A673 (cell line): Measurements from ENCODE around the gene MYO1E.

Experiments used
- CTCF ChIP-seq: fragments of 300-800, 200-600 bp; sonication (generic); conservative IDR thresholded peaks from 2 replicates; pipeline ENCODE4 v1.5.1; 2017; ENCODE audit warnings: low read depth, mild to moderate bottlenecking, antibody characterized with exemption, low read length, moderate library complexity, mixed read lengths
- EZH2 ChIP-seq: fragments of 200-600 bp; sonication (generic); IDR thresholded peaks from 2 replicates; pipeline ENCODE4 v1.6.1; 2017; ENCODE audit warnings: borderline replicate concordance, low read depth, mild to moderate bottlenecking, mixed read lengths, antibody characterized with exemption, low read length; ENCODE audit not compliant: poor library complexity, severe bottlenecking

- no peak for TF ChIP-seq CTCF
- no peak for TF ChIP-seq EZH2
Measured at GRCh38 chr15:59208613-59209249, 163.9 kb downstream of the MYO1E start.
